A549 treated with GW870086 at 1 μM for 4 hours (cell line): Measurements from ENCODE around the gene COLEC12. TPM values are rescaled to one million over a fixed set of nuclear protein-coding genes. Genes with fewer than 3 reads are reported as not detected.

Experiments
- total RNA-seq: library from RNA; stranded (reverse); fragments of 200-300 nt; extraction: Qiagen RNA extraction; gene quantifications from 5 replicates; pipeline ENCODE4 v1.2.3, GENCODE V29; 2022; ENCODE audit warnings: low read depth

Gene COLEC12
- 0.02 to 0.06 TPM (median 0.03 TPM) in 4 of 5 replicates, not detected in the other for total RNA-seq

DNA sequence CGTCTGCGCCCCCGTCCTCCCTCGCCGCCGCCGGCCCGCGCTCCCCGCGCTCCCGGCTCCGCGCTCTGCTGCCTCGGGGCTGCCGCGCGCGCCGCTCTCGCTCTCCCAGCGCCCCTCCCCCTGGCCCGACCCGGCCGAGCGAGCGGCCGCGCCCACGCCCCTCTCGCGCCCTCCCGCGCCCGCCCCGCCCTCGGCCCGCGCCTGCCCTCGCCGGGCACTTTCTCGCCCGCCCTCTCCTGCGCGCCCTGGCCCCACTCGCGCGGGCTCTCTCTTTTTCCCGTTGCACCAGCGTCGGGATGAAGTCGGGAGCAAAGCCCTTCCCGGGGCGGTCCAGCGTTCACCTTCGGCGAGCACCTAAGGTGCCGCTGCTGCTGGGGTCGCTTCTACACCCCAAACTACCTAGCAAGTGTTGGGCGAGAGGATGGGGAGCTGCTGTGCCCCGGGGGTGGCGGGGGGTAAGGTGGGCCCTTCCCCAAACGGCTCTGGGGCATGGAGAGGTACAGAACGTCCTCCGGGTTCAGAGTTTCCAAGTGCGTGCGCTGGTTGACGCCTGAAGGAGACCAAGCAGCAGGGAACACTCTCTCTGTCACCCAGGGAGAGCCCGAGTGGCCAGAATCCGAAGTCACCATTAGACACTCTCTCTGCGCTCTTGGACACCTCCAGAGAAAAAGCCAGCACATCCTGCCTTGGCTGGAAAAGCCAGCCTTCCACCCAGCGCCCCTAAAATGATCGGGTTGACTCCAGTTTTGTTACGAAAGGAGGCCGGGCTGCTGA lies at the start of gene COLEC12:
Gene COLEC12, minus strand, starts transcription at position 70 of the 774 bp plus-strand sequence. CDS start 187 bp downstream, outside the sequence.

DNA sequence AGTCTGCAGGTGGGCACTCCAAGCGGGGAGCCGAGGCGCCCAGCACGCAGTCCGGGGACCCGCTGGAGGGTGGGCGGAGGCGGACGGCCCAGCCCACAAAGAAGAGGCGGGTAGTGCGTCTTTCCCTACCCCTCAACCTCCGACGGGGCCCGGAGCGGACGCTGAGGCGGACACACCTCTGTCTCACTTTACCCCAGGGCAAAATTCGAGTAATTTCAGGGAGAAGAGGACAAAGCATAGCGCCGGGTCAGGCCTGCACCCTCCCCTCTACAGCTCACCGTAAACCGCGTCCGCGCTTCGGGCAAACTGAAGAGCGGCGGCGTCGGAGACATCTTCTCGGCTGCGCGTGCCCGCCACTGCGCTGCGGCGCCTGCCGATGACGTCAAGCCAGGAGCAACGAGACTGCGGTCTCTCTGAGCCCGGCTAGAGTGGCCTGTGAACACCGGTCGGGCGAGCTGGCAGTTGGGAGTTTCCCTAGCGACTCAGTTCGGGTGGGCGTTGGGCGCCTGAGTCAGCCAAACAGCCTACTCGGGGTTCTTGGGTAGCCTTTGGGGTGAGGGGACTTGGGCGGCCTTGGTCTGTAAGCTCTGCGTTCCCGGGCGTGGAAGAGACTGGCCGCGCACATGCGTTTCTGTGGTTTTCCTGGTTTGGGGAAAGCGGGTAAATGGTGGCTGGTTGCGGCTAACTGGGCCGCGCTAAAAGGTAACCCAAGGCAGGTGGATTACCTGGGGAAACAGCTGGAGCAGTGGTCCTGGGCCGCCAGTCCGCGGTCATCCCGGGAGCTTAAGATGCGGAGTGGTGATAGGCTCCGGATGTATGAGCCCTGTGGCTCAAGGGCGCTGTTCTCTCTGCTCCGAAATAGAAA lies 232.6 kb downstream of the COLEC12 start, which contains the start of gene THOC1:
Gene THOC1, minus strand, starts transcription at position 360 of the 865 bp plus-strand sequence. Its CDS starts 28 bp downstream, at position 332.

Other genes with a start within 250 kb of the COLEC12 start
- gene THOC1, start 232.7 kb downstream of the COLEC12 start, total RNA-seq = 14.9 to 20.5 TPM (median 19.2 TPM) in 5 replicates
- not detected in 5 replicates for gene CETN1, start 79.7 kb upstream of the COLEC12 start, total RNA-seq
- gene CLUL1, start 96.3 kb upstream of the COLEC12 start, total RNA-seq = not detected in 5 replicates
- gene TYMS, start 157.0 kb upstream of the COLEC12 start, total RNA-seq = 166 to 177 TPM (median 168 TPM) in 5 replicates
- 22.2 to 29.3 TPM (median 24.8 TPM) in 5 replicates for gene ENOSF1, start 211.9 kb upstream of the COLEC12 start, total RNA-seq